Measurements from ENCODE around the gene ELOB.
A peak's percentile ranks its signal among the peaks of the same experiment; 100 is the strongest.

Gene ELOB

GRCh38 chr16:2752035-2752849, 24.8 kb downstream of the ELOB start, which contains the start of gene SRRM2 (continued):
- peak; percentile 91 for TF ChIP-seq ZBTB11 (tag by site-specific recombination; conservative IDR thresholded peaks at IDR 0.05; ENCODE audit: low read depth)
- peak; percentile 62 for TF ChIP-seq ZNF518A (tag by site-specific recombination; conservative IDR thresholded peaks at IDR 0.05; ENCODE audit: low read depth)
- TF ChIP-seq MEIS1 (CRISPR knock-in tag; IDR thresholded peaks at IDR 0.05; ENCODE audit: borderline replicate concordance), result no peak
- 0 out of 2 replicates have a peak, but pooled peaks have one; percentile 28 for TF ChIP-seq ZBTB48 (tag by site-specific recombination; IDR thresholded peaks at IDR 0.05)
- no peak for TF ChIP-seq BCL11A (tag by site-specific recombination; IDR thresholded peaks at IDR 0.05; ENCODE audit: low read depth)
- peak; percentile 90 for TF ChIP-seq ZNF24 (tag by site-specific recombination; IDR thresholded peaks at IDR 0.05)
- TF ChIP-seq HOXC10 (CRISPR knock-in tag; IDR thresholded peaks at IDR 0.05), result no peak
- no peak for TF ChIP-seq MZF1 (tag by site-specific recombination; IDR thresholded peaks at IDR 0.05; ENCODE audit: borderline replicate concordance)
- TF ChIP-seq ZNF138 (tag by site-specific recombination; IDR thresholded peaks at IDR 0.05; ENCODE audit: borderline replicate concordance), result no peak
- peak; percentile 95 for TF ChIP-seq ZEB2 (tag by site-specific recombination; IDR thresholded peaks at IDR 0.05)
- no peak for TF ChIP-seq ZNF26 (tag by site-specific recombination; IDR thresholded peaks at IDR 0.05)
- peak; percentile 96 for TF ChIP-seq ZXDB (tag by site-specific recombination; IDR thresholded peaks at IDR 0.05)
- no peak for TF ChIP-seq ZNF558 (tag by site-specific recombination; IDR thresholded peaks at IDR 0.05)

- ChIA-PET CTCF (interaction anchor here (0.7 to 1.3 kb wide), 2 partner anchors 93 to 116 kb away, joined by 3 to 4 read pairs; no protein-coding TSS in a partner anchor), POLR2A (interaction anchor here (0.9 to 1.4 kb wide), 3 partner anchors 43 to 116 kb away, joined by 3 read pairs; no protein-coding TSS in a partner anchor)
- Histone ChIP-seq H3K27ac (ENCODE audit: extremely low read depth, low read depth, low read length) (peak overlapping the region; percentile 97), H3K36me3 (ENCODE audit: control insufficient read depth in 2 of 2, insufficient read depth in 1 of 2, low read length in 2 of 2) (peaks cover 3 to 46% of the 10 kb centered on the region in 2 experiments; a peak in 2 of 3 replicates), H3K9me3 (ENCODE audit: control insufficient read depth, insufficient read depth, low read depth, low read length) (no peaks in the 10 kb centered on the region), H3K4me1 (ENCODE audit: control insufficient read depth, insufficient read depth, low read length) (peaks cover 5% of the 10 kb centered on the region), H3K4me3 (ENCODE audit: low read depth, low read length) (peak overlapping the region; percentile 96)
- TF ChIP-seq ZNF600 (tag by site-specific recombination; IDR thresholded peaks at IDR 0.05) (peak; percentile 47; the same call in 1 of the 2 replicates), TRIM28 (IDR thresholded peaks at IDR 0.05; ENCODE audit: borderline replicate concordance, low read length) (peak; percentile 80; the same call in 1 of the 2 replicates), ZNF473 (tag by site-specific recombination; IDR thresholded peaks at IDR 0.05) (no peak), ZFP69B (tag by site-specific recombination; IDR thresholded peaks at IDR 0.05) (peak; percentile 66; the same call in 1 of the 2 replicates), ZNF571 (tag by site-specific recombination; IDR thresholded peaks at IDR 0.05) (no peak), ZNF837 (tag by site-specific recombination; IDR thresholded peaks at IDR 0.05) (no peak), ZNF302 (tag by site-specific recombination; IDR thresholded peaks at IDR 0.05; ENCODE audit: low read depth) (no peak), ZNF311 (tag by site-specific recombination; IDR thresholded peaks at IDR 0.05; ENCODE audit: borderline replicate concordance) (no peak), ZNF184 (tag by site-specific recombination; IDR thresholded peaks at IDR 0.05) (no peak), ZNF660 (tag by site-specific recombination; IDR thresholded peaks at IDR 0.05) (no peak), IKZF3 (tag by site-specific recombination; IDR thresholded peaks at IDR 0.05) (no peak)
Measured at GRCh38 chr16:2751577-2752034, 25.5 kb downstream of the ELOB start.
